ENCODE data around the gene KIR3DL2.

KIR3DL2 gene

GRCh38 chr19:54881884-54882283, 31.6 kb downstream of the KIR3DL2 start:
- Histone ChIP-seq H3K27me3 (ENCODE audit: insufficient read depth, poor library complexity, severe bottlenecking) (no peaks in the 10 kb centered on the region), H3K27ac (replicated peaks) (no peak overlapping the region), H3K4me3 (replicated peaks; ENCODE audit: insufficient read depth, low read length) (no peak overlapping the region)
- TF ChIP-seq CTCF (IDR thresholded peaks at IDR 0.05; ENCODE audit: insufficient read depth, low read length), result no peak
- TF ChIP-seq GABPA (IDR thresholded peaks at IDR 0.05; ENCODE audit: low read depth), result no peak
- no peak; the same call in 1 of the 2 replicates for TF ChIP-seq POLR2AphosphoS5 (IDR thresholded peaks at IDR 0.05; ENCODE audit: low read depth)
- TF ChIP-seq REST (IDR thresholded peaks at IDR 0.05; ENCODE audit: insufficient replicate concordance, low read depth), result no peak
- TF ChIP-seq SPI1 (IDR thresholded peaks at IDR 0.05; ENCODE audit: borderline replicate concordance, low read depth), result no peak
- DNase-seq (ENCODE audit: low read depth in 1 of 2, low spot score in 1 of 2), result no peak

GRCh38 chr19:54882758-54883157, 32.5 kb downstream of the KIR3DL2 start:
- Histone ChIP-seq H3K27ac (replicated peaks) (no peak overlapping the region), H3K27me3 (ENCODE audit: insufficient read depth, poor library complexity, severe bottlenecking) (no peaks in the 10 kb centered on the region), H3K4me3 (replicated peaks; ENCODE audit: insufficient read depth, low read length) (no peak overlapping the region)
- TF ChIP-seq SPI1 (IDR thresholded peaks at IDR 0.05; ENCODE audit: borderline replicate concordance, low read depth) (no peak), REST (IDR thresholded peaks at IDR 0.05; ENCODE audit: insufficient replicate concordance, low read depth) (no peak), GABPA (IDR thresholded peaks at IDR 0.05; ENCODE audit: low read depth) (no peak), CTCF (IDR thresholded peaks at IDR 0.05; ENCODE audit: insufficient read depth, low read length) (no peak), POLR2AphosphoS5 (IDR thresholded peaks at IDR 0.05; ENCODE audit: low read depth) (no peak)
- DNase-seq (ENCODE audit: low read depth in 1 of 2, low spot score in 1 of 2), result no peak

DNA sequence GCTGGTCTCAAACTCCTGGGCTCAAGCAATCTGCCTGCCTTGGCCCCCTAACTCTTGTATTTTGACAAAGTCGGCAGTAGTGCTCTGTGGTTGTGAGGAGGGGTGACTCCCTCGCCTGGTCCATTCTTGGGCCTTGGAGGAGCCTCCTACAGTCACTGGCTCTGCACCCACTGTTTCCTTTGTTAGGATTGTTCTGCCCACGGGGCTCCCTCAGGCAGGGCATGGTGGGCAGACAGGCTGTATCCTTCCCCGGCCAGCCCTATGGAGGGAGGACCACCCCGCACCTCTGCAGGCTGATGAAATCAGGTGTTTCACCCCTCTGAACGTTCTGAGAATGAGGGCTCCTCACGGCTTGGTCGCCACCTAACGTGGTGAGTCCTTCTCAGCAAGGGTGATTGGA, 33.0 kb downstream of the KIR3DL2 start:
- Histone ChIP-seq H3K4me3 (replicated peaks; ENCODE audit: insufficient read depth, low read length) (no peak overlapping the region), H3K27me3 (ENCODE audit: insufficient read depth, poor library complexity, severe bottlenecking) (no peaks in the 10 kb centered on the region), H3K27ac (replicated peaks) (no peak overlapping the region)
- no peak for TF ChIP-seq POLR2AphosphoS5 (IDR thresholded peaks at IDR 0.05; ENCODE audit: low read depth)
- TF ChIP-seq SPI1 (IDR thresholded peaks at IDR 0.05; ENCODE audit: borderline replicate concordance, low read depth), result no peak
- no peak for TF ChIP-seq GABPA (IDR thresholded peaks at IDR 0.05; ENCODE audit: low read depth)
- TF ChIP-seq REST (IDR thresholded peaks at IDR 0.05; ENCODE audit: insufficient replicate concordance, low read depth), result no peak
- TF ChIP-seq CTCF (IDR thresholded peaks at IDR 0.05; ENCODE audit: insufficient read depth, low read length), result no peak
- DNase-seq (ENCODE audit: low read depth in 1 of 2, low spot score in 1 of 2), result no peak
